ENCODE data around the gene OR7D4.
"Not testable (repeated sequence)": the region's sequence is repeated elsewhere in the genome, so short reads cannot be mapped to it uniquely, and the experiment has no call there.

OR7D4 gene

DNA sequence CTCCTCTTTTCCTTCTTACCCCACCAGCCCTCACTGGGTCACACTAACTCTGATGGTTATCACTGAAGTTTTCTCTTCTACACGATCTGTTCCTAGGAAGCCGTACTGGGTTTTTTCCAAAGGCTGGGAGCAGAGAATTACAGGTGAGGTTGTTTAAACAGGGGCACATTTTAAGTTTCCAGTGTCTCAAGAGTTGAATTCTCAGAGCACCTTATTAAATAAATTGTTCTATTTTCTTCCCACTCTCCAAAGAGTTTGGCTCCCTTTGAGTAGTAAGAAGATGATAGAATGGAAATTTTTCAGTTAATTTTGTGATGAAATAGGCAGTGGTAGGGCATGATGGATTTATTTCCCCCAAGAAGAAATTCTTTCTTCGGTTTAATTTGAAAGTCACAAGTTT, at the start of gene OR7D4:
Gene OR7D4 (minus strand): TSS at position 101 of the 400 bp plus-strand sequence. CDS start 4,752 bp downstream, outside the sequence.
- DNase-seq = no peak

DNA sequence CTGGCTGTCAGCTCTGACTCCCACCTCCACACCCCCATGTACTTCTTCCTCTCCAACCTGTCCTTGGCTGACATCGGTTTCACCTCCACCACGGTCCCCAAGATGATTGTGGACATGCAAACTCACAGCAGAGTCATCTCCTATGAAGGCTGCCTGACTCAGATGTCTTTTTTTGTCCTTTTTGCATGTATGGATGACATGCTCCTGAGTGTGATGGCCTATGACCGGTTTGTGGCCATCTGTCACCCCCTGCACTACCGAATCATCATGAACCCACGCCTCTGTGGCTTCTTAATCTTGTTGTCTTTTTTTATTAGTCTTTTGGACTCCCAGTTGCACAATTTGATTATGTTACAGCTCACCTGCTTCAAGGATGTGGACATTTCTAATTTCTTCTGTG, 31.8 kb upstream of the OR7D4 start:
- DNase-seq = no peak

DNA sequence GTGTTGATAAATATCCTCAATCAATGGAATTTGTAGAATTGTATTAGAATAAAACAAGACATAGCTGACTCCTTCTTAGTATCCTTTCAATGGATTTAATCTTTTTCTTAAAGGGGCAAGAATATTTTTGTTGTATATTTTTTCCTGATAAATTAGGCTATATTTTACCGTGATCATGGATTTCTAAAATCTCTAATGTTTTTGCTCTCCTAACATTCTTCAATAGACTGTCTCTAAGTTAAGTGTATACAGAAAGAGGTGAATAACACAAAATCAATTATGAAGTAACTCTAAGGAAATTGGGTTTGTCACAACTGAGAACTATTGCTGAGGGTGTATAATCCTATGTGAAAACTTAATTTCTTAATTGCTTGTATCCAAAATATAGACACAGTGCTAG, 31.2 kb upstream of the OR7D4 start, which contains the start of gene OR7E24:
Gene OR7E24 (plus strand): TSS at position 301 of the 400 bp plus-strand sequence. CDS start 114 bp downstream, outside the sequence.
- no peak for DNase-seq

DNA sequence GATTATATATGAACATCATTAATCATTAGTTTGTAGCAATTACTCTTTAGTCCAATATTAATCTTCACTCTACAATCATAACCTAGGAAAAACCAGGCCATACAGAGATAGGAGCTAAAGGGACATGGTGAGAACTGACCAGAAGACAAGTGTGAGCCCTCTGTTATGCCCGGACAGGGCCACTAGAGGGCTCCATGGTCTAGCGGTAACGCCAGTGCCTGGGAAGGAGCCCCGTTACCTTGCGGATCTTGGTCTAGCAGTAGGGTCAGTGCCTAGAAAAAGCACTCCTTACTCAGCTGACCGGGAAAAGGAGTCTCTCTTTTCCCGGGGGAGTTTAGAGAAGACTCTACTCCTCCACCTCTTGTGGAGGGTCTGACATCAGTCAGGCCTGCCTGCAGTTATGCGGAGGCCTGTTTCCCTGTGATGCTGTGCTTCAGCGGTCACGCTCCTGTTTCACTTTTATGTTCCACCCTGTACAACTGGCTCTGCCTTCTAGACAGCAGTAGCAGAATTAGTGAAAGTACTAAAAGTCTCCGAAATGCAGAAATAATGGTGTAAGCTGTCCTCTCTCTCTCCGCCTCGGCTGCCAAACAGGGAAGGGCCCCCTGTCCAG, 13.8 kb downstream of the OR7D4 start:
- peak in 48 of 56 donors; percentile 1 to 78 (median 22) for DNase-seq

DNA sequence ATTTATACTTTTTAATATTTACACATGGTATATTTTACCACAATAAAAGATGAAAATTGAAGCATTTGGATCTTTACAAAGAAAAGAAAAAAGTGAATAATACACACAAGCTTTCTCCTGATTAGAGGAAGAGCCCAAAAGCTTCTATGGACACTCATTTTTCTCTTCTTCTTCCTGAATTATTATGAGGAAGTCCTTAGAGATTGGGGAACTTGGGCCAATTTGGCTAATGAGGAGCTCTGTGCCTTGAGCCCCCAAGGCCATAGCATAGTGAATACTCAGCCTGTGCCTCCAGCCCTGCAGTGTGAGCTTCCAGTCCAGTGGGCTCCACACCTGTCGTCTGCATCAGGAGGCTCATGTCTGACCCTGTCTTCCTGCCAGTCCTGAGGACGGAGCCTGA, 21.3 kb downstream of the OR7D4 start:
- DNase-seq = not testable (repeated sequence)

DNA sequence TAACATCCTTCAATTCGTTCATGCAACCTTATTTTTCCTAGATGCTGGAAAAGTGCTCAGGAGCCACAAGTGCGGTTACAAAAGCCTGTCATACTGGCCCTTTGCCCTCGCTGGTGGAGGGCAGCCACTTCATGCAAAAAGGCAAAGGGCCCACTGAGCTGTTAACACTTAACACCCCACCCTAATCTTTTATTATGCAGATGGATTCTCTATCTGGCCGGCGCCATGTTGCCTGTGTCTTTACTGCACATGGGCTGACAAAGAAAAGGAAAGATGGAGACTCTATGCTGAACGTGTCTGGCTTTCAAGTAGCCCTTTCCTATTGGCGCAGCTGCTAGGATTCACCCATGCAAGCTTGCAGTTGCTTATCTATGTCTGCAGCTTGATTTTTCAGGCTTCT, 29.9 kb downstream of the OR7D4 start:
- DNase-seq = no peak

DNA sequence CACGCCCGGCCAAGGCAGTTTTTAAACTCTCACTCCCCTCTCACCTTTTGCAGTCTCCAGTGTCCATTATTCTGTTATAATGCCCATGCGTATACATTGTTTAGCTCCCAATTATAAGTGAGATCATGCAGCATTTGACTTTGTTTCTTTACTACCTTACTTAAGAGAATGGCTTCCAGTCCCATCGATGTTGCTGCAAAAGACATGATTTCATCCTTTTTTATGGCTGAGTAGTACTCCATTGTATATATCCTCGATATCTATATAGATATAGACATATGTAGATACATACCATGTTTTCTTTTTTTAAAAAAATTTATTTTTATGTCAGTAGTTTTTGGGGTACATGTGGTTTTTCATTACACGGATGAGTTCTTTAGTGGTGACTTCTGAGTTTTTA, 32.2 kb downstream of the OR7D4 start:
- DNase-seq = no peak

DNA sequence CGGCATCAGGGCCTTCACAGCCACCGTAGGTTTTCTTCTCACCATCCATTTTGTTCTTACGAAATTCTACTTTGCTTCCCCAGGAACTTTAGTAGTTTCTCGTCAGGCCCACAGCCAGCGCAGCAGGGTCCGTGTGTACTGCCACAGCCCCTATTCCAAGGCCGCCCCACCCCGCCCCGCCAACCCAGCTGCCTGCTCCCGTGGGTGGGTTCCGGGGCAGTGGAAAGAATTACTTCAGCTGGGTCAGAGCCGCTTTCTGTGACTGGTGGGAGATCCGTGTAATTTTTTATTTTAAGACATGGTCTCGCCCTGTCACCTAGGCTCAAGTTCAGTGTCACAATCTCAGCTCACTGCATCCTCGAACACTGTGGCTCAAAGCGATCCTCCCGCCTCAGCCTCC, 36.4 kb downstream of the OR7D4 start:
- no peak for DNase-seq

DNA sequence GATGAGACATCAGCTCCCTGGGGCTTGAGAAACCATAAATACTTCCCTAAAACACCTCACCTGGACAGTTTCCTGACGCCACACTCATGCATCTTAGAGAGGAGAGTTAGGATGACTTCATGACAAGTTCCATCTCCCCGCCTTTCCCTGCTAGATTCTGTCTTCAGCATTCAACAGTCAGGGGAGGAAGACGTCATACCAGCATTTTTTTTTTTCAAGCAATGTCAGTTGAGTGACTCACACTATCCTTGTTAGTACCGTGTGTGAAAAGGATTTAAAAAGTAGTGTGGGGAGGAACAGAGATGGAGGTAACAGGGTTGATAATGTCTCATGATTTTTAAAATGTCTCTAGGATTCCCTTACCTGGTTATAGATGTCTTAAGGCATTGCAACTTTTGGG, 40.5 kb downstream of the OR7D4 start, which contains the start of gene OR7D2:
Gene OR7D2 (plus strand): TSS at position 79 of the 400 bp plus-strand sequence. CDS start 6,803 bp downstream, outside the sequence.
- no peak for DNase-seq

DNA sequence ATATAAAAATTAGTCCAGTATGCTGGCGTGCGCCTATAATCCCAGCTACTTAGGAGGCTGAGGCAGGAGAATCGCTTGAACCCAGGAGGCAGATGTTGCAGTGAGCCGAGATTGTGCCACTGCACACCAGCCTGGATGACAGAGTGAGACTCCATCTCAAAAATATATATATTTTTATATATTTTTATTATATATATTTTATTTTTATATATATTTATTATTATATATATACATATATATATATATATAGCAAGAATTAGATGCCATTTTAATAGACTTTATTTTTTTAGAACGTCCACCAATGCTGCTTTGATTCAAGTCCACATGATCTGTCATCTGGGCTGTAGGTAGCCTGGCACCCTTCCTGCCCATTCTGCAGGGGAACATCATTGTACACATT, 44.1 kb downstream of the OR7D4 start:
- DNase-seq = no peak

DNA sequence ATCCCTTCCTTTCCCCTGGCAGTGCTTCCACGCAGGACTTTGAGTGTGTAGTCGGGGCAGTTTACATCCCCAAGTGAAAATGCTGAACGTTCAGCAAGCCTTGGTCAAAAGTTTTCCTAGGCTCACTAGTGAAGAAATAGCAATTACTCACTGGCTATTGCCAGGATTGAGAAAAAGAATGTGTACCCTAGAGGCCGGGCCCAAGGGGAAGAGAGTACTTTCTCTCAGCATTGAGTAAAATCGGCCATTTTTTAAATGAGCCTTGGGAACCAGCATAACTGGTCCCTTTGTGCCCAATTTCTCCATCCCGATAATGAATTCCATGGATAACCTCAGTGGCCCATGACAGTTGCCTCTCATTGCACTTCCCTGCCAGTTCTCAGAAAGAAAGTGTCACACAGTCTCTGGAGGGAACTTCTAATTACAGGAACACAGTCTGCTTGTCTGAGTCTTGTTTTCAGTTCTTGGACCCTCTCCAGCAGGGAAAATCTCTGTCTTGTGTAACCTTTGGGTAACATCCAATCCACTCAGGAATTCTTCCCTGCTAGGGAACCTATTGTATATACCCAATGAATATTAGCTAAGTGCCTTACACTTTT, 47.9 kb downstream of the OR7D4 start:
- no peak for DNase-seq

DNA sequence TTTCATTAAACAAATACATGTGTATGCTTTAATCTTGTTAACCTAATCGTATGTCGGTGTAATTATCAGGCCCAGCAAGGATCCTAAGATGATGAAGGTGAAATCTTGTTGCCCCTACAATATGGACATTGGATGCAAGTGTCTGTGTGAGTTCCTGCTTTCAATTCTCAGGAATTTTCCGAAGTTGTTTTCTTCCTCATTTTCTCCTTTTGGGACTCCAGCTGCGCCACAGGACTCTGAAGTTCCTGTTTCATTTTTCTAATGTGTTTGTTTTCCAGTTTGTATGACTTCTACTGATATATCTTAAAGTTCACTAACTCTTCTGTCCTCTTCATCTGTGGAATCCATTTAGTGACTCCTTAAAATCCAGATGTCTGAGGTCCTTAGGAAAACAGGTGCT, 52.5 kb downstream of the OR7D4 start:
- no peak for DNase-seq

DNA sequence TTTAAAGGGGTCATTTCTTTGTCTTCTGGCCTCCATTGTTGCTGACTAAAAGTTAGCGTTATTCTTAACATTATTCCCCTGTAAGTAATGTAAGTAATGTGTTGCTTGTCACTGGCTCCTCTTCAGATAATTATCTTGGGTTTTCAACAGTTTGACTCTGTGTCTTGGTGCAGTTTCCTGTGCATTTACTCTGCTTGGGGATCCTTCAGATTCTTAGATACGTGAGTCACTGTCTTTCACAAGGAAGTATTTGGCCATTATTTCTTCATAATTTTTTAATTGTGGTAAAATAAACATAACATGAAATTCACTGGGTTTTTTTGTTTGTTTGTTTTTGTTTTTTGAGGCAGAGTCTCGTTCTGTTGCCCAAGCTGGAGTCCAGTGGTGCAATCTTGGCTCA, 54.1 kb downstream of the OR7D4 start:
- DNase-seq = no peak

DNA sequence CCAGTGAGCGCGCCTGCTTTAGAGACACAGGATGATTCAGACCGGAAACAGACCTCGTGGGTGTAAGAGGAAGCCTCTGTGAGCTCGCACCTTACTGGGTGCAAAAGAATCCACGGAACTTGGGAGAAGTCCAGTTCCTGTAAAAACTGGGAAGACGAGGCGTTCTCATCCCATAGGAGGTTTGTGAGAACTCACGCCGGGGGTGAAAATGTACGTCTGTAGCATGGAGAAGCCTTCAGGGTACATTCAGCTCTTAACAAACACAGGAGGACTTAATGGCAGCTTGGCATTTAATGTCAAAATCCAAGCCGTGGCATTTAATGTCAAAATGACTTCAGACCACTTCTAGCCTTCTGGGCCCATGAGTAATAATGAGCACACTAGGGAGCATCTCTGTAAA, 58.0 kb downstream of the OR7D4 start:
- no peak for DNase-seq

All from amygdala (tissue), 56 donors.